Body of pancreas (tissue), 4 donors: ENCODE results near the gene C5orf47. TPM values are rescaled to one million over a fixed set of nuclear protein-coding genes. Genes with fewer than 3 reads are reported as not detected.
A peak's percentile ranks its signal among the peaks of the same experiment; 100 is the strongest.

Source experiments
- ATAC-seq: fragments of 150-250 bp; one replicate; pipeline ENCODE4 v1.9.1; 2016
- DNase-seq, 4 donors: peaks; one replicate each; pipeline ENCODE4 v3.0.0-alpha.2; 2019
- H3K27ac ChIP-seq, 4 donors: fragments of 200-600 bp; sonication (generic); 1 replicate in 3 of 4; 2 replicates in 1 of 4; pipeline versions ENCODE4 v1.5.1 to v1.6.1; 2016 to 2019; ENCODE audit warnings: mild to moderate bottlenecking in 1 of 4, mixed read lengths in 1 of 4, moderate library complexity in 1 of 4
- H3K27me3 ChIP-seq, 2 donors: fragments of 200-600 bp; sonication (generic); one replicate each; pipeline ENCODE4 v1.6.0; 2016; ENCODE audit warnings: mild to moderate bottlenecking in 1 of 2
- H3K36me3 ChIP-seq, 2 donors: fragments of 200-600 bp; sonication (generic); replicated peaks in 1 of 2; 2 replicates each; pipeline ENCODE4 v1.5.1; 2016; ENCODE audit warnings: low read depth in 2 of 2; ENCODE audit not compliant: insufficient read depth in 1 of 2
- H3K4me1 ChIP-seq: fragments of 200-600 bp; sonication (generic); one replicate; pipeline ENCODE4 v1.6.0; 2016
- H3K4me3 ChIP-seq, 2 donors: fragments of 200-600 bp; sonication (generic); 1 replicate in 1 of 2; 2 replicates in 1 of 2; pipeline ENCODE4 v1.5.1; 2016 to 2019
- H3K9me3 ChIP-seq, 3 donors: fragments of 200-600 bp; sonication (generic); 1 replicate in 2 of 3; 2 replicates in 1 of 3; pipeline ENCODE4 v1.5.1; 2016
- POLR2A ChIP-seq, 3 donors: fragments of 450-650 bp; IDR thresholded peaks; one replicate each; pipeline ENCODE4 v1.6.1; 2016; ENCODE audit warnings: antibody characterized with exemption in 3 of 3, mild to moderate bottlenecking in 2 of 3
- WGBS, 2 donors: methylation state at CpG; one replicate each; pipeline ENCODE4 v1.1.5; 2017; 5-methylcytosine and 5-hydroxymethylcytosine counted together
- intact Hi-C: fragments of 100-400 bp; cut with DNase I; formaldehyde crosslinking; loops from one replicate; pipeline ENCODE4 v1.15.1; 2023
- total RNA-seq, 2 donors: library from RNA; depleted of rRNA; stranded (reverse); fragments of >200 nt; gene quantifications; one replicate each; pipeline ENCODE4 v1.1.0, GENCODE V29; 2016
- TF ChIP-seq, protein P1 (sequence below), 7 experiments: fragments of 450-650 bp in 4 of 7; fragments of 200-600 bp in 3 of 7; sonication (generic) in 3 of 7; IDR thresholded peaks; one replicate each; pipeline ENCODE4 v1.5.1; 2016 to 2019; ENCODE audit warnings: antibody characterized with exemption in 7 of 7

Gene C5orf47
- total RNA-seq, 2 donors from 2014 or later, result not detected

DNA sequence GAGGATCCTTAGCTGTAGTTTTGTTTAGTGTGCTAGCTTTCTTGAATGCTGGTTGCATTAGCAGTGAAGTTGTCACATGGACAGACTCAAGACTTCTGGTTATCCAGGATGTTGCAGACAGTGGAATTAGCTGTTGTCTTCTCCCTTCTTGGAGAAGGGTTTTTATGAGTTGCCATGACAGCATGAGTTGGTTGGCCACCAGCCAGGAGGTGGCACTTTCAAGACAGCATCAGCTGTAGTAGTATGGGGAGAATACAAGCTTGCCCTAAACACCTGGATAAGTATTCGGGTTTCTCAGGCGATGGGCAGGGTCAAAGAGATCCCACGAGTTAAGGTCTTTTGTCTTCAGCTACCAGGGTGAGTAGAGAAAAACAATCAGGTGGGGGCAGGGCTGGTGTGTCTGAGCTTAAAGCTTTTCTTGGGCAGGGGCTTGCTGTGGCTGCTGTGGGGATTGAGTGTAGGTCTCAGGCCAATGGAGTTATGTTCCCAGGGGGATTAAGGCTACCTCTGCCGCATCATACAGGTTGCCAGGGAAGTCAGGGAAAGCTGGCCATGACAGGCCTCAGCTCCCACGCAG lies 7.7 kb upstream of the C5orf47 start:
- H3K4me3 ChIP-seq, result no peak overlapping the region
- DNase-seq, result no peak
- WGBS, 2 donors, result 54 to 66% methylated on average over 5 of the region's 5 CpGs
- TF ChIP-seq, protein P1, sequence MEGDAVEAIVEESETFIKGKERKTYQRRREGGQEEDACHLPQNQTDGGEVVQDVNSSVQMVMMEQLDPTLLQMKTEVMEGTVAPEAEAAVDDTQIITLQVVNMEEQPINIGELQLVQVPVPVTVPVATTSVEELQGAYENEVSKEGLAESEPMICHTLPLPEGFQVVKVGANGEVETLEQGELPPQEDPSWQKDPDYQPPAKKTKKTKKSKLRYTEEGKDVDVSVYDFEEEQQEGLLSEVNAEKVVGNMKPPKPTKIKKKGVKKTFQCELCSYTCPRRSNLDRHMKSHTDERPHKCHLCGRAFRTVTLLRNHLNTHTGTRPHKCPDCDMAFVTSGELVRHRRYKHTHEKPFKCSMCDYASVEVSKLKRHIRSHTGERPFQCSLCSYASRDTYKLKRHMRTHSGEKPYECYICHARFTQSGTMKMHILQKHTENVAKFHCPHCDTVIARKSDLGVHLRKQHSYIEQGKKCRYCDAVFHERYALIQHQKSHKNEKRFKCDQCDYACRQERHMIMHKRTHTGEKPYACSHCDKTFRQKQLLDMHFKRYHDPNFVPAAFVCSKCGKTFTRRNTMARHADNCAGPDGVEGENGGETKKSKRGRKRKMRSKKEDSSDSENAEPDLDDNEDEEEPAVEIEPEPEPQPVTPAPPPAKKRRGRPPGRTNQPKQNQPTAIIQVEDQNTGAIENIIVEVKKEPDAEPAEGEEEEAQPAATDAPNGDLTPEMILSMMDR (IDR thresholded peaks at IDR 0.05), result no peak
- no peak for TF ChIP-seq POLR2A (IDR thresholded peaks at IDR 0.05)
- H3K4me1 ChIP-seq, result no peaks in the 10 kb centered on the region
- no peak for ATAC-seq
- no peaks in the 10 kb centered on the region for H3K27me3 ChIP-seq
- no peaks in the 10 kb centered on the region for H3K9me3 ChIP-seq
- intact Hi-C loops, result no loop called here
- no peak overlapping the region for H3K27ac ChIP-seq
- no peaks in the 10 kb centered on the region for H3K36me3 ChIP-seq

DNA sequence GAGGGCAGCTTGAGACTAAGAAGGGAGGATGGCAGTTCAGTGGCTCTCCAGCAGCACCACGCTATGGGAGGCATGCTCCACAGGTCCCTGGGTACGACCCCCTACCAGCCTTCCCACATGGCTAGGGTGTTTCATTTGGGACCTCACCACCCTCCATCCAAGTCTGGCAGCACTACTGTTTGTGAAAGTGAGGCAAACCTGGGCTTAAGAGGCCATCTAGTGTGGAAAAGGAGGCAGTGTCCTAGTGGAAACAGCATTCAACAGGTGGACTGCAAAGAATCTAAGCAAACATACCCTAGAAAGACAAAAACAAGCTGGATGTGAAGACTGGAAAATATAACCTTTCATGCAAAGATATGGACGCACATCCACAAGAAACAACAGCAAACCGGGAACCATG lies 4.8 kb upstream of the C5orf47 start:
- peak; percentile 45 for ATAC-seq
- peak in 1 of 4 donors; percentile 21 for DNase-seq
- no peaks in the 10 kb centered on the region for H3K27me3 ChIP-seq
- H3K9me3 ChIP-seq, result no peaks in the 10 kb centered on the region
- no peak for TF ChIP-seq POLR2A (IDR thresholded peaks at IDR 0.05)
- TF ChIP-seq, protein P1 (IDR thresholded peaks at IDR 0.05), result peak in 6 of 7 experiments; percentile 6 to 69 (median 50)
- WGBS, 2 donors, result 32 to 34% methylated on average over 3 to 4 of the region's 4 CpGs
- H3K4me1 ChIP-seq, result no peaks in the 10 kb centered on the region
- H3K36me3 ChIP-seq, result no peaks in the 10 kb centered on the region
- intact Hi-C loops, result no loop called here
- no peak overlapping the region for H3K27ac ChIP-seq
- no peak overlapping the region for H3K4me3 ChIP-seq

DNA sequence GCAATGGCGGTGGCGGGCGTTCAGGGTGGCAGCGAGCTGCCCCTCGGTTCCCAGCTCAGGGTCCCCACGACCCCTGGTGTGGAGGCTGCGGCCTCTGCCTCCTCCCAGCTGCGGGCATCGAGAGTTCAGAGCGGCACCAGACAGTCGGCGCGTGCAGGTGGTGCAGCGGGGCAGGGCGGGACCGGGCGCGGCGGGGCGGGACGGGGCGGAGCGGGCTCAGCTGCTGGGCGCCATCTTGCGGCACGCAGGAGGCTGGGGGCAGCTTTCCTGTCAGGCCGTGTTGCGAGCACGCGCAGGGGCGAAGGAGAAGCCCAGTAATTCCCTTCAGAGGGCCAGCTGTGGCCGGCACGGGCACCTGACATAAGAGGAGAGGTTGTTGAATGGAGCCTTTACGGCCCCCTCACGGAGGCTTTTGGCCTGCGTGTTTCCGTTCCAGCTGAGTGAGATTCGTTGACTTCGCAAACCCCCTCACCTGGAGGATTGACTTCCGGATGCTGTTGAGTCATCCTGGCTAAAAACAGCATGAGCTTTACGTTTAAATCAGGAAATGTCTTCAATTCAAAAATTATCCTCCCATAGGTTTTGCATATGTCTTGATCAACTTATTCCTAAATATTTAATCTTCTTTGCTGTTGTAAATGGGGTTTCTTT lies 587 bp downstream of the C5orf47 start:
- H3K4me3 ChIP-seq, result no peak overlapping the region
- no peak for TF ChIP-seq POLR2A (IDR thresholded peaks at IDR 0.05)
- TF ChIP-seq, protein P1 (IDR thresholded peaks at IDR 0.05), result no peak
- H3K27me3 ChIP-seq, result no peaks in the 10 kb centered on the region
- WGBS, 2 donors, result 89 to 95% methylated on average over 25 to 40 of the region's 41 CpGs
- no peak for ATAC-seq
- no peak overlapping the region for H3K27ac ChIP-seq
- H3K36me3 ChIP-seq, result no peaks in the 10 kb centered on the region
- no peak for DNase-seq
- no peaks in the 10 kb centered on the region for H3K9me3 ChIP-seq
- no peaks in the 10 kb centered on the region for H3K4me1 ChIP-seq
- intact Hi-C loops, result no loop called here

DNA sequence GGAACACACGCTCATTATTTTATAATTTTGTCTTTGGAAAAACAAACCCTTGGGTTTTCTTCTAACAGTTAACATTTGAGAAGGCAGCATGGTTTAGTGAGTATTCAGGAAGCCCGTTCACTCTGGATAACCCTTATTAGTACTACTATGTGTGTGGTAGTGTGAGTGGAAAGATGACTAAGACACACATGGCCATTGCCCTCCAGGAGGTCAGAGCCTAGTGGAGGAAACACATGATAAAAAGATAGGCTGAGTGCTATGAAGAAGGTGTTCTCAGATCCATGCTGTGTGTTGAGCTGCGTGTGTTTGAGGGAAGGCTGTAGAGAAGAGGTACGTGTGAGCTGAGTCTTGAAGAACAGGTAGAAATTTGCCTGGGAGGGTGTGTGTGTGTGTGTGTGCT lies 8.4 kb downstream of the C5orf47 start:
- Histone ChIP-seq H3K4me3 (no peak overlapping the region), H3K9me3 (no peaks in the 10 kb centered on the region), H3K27me3 (no peaks in the 10 kb centered on the region), H3K27ac (no peak overlapping the region), H3K4me1 (no peaks in the 10 kb centered on the region), H3K36me3 (no peaks in the 10 kb centered on the region)
- 61 to 68% methylated on average over 4 of the region's 4 CpGs for WGBS, 2 donors
- ATAC-seq, result no peak
- TF ChIP-seq, protein P1 (IDR thresholded peaks at IDR 0.05), result no peak
- no peak for TF ChIP-seq POLR2A (IDR thresholded peaks at IDR 0.05)
- no peak for DNase-seq
- intact Hi-C loops, result no loop called here

DNA sequence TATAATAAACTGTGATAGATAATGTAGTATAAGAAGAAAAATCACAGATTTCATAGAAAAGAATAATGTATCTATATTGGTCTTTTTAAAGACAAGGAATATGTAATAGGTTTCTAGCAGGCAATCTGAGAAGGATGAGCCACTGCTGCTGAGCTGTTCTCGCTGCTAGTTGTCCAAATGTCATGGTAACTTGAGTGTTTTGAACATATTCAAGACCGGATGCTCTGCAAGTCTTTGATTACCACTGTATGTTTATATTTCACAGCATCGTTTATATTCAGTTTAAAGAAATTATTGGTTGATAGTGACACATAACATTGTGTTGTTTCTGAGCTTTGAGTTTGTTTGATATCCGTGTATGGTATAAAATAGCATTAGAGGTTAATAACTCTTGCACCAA lies 9.6 kb downstream of the C5orf47 start:
- Histone ChIP-seq H3K27ac (no peak overlapping the region), H3K27me3 (no peaks in the 10 kb centered on the region), H3K36me3 (no peaks in the 10 kb centered on the region), H3K9me3 (no peaks in the 10 kb centered on the region), H3K4me3 (no peak overlapping the region), H3K4me1 (no peaks in the 10 kb centered on the region)
- 55 to 64% methylated on average over 4 of the region's 4 CpGs for WGBS, 2 donors
- intact Hi-C loops, result no loop called here
- ATAC-seq, result no peak
- TF ChIP-seq, protein P1 (IDR thresholded peaks at IDR 0.05), result no peak
- TF ChIP-seq POLR2A (IDR thresholded peaks at IDR 0.05), result no peak
- DNase-seq, result no peak
